CD8-positive, alpha-beta memory T cell (primary cell): ENCODE results near the gene IVD. TPM values are rescaled to one million over a fixed set of nuclear protein-coding genes. Genes with fewer than 3 reads are reported as not detected.
A peak's percentile ranks its signal among the peaks of the same experiment; 100 is the strongest.

Experiments
- CTCF ChIA-PET: fragments of 350-600 bp; sonication (Branson Sonifier 250); formaldehyde crosslinking; loops from one replicate; lab custom pipeline; 2021; ENCODE audit warnings: antibody characterized with exemption; lab: Charles Lee
- POLR2A ChIA-PET: fragments of 350-600 bp; sonication (Branson Sonifier 250); formaldehyde crosslinking; loops from one replicate; lab custom pipeline; 2021; ENCODE audit warnings: antibody characterized with exemption; lab: Charles Lee
- DNase-seq, 5 donors: peaks; one replicate each; pipeline versions ENCODE4 v3.0.0 to v3.0.0-alpha.2; 2020 to 2022; ENCODE audit warnings: mixed read lengths in 1 of 5
- H3K27ac ChIP-seq: one replicate; pipeline ENCODE4 v1.7.0; 2013; ENCODE audit warnings: low read depth, mild to moderate bottlenecking, low read length, moderate library complexity
- H3K27me3 ChIP-seq: 2 replicates; pipeline ENCODE4 v1.7.0; 2013; ENCODE audit warnings: low read length, mild to moderate bottlenecking; ENCODE audit not compliant: insufficient read depth, poor library complexity, severe bottlenecking
- H3K36me3 ChIP-seq: 2 replicates; pipeline ENCODE4 v1.7.0; 2013; ENCODE audit warnings: mild to moderate bottlenecking, low read length, moderate library complexity; ENCODE audit not compliant: insufficient read depth
- H3K4me1 ChIP-seq: 2 replicates; pipeline ENCODE4 v1.7.0; 2013; ENCODE audit warnings: mild to moderate bottlenecking, low read length, moderate library complexity; ENCODE audit not compliant: insufficient read depth
- H3K4me3 ChIP-seq: 2 replicates; pipeline ENCODE4 v1.7.0; 2013; ENCODE audit warnings: mild to moderate bottlenecking, low read length
- H3K9me3 ChIP-seq: 2 replicates; pipeline ENCODE4 v1.7.0; 2013; ENCODE audit warnings: mild to moderate bottlenecking, low read length
- H3K27ac Mint-ChIP-seq, 8 donors: one replicate each; pipeline ENCODE4 v1.8.0; 2020 to 2021; ENCODE audit warnings: mixed read lengths in 8 of 8, mild to moderate bottlenecking in 6 of 8, inconsistent platforms in 3 of 8, moderate library complexity in 3 of 8
- H3K27me3 Mint-ChIP-seq, 2 donors: one replicate each; pipeline ENCODE4 v1.8.0; 2020 to 2021; ENCODE audit warnings: mixed read lengths in 2 of 2, mild to moderate bottlenecking in 1 of 2, moderate library complexity in 1 of 2
- H3K36me3 Mint-ChIP-seq, 3 donors: one replicate each; pipeline ENCODE4 v1.8.0; 2020 to 2021; ENCODE audit warnings: mixed read lengths in 3 of 3, inconsistent platforms in 1 of 3, mild to moderate bottlenecking in 1 of 3
- H3K4me1 Mint-ChIP-seq, 3 donors: one replicate each; pipeline ENCODE4 v1.8.0; 2020 to 2021; ENCODE audit warnings: mixed read lengths in 3 of 3, inconsistent platforms in 1 of 3, mild to moderate bottlenecking in 1 of 3
- H3K4me3 Mint-ChIP-seq, 7 donors: one replicate each; pipeline ENCODE4 v1.8.0; 2020 to 2021; ENCODE audit warnings: mixed read lengths in 7 of 7, mild to moderate bottlenecking in 6 of 7, moderate library complexity in 4 of 7, inconsistent platforms in 2 of 7
- H3K9me3 Mint-ChIP-seq, 5 donors: one replicate each; pipeline ENCODE4 v1.8.0; 2020 to 2022; ENCODE audit warnings: mixed read lengths in 5 of 5, mild to moderate bottlenecking in 3 of 5, moderate library complexity in 2 of 5, inconsistent platforms in 1 of 5
- polyA plus RNA-seq: library from polyadenylated mRNA; unstranded; fragments of 300-500 nt; fragmentation: Illumina TruSeq; gene quantifications from one replicate; pipeline ENCODE4 v1.2.3, GENCODE V29; 2021
- total RNA-seq, 2 experiments: library from RNA; stranded (reverse); gene quantifications; one replicate each; pipeline ENCODE4 v1.2.3, GENCODE V29; 2021

The IVD gene
- total RNA-seq (10 to 100 TPM; 68.5 to 80.1 TPM), polyA plus RNA-seq (56.0 TPM)

DNA sequence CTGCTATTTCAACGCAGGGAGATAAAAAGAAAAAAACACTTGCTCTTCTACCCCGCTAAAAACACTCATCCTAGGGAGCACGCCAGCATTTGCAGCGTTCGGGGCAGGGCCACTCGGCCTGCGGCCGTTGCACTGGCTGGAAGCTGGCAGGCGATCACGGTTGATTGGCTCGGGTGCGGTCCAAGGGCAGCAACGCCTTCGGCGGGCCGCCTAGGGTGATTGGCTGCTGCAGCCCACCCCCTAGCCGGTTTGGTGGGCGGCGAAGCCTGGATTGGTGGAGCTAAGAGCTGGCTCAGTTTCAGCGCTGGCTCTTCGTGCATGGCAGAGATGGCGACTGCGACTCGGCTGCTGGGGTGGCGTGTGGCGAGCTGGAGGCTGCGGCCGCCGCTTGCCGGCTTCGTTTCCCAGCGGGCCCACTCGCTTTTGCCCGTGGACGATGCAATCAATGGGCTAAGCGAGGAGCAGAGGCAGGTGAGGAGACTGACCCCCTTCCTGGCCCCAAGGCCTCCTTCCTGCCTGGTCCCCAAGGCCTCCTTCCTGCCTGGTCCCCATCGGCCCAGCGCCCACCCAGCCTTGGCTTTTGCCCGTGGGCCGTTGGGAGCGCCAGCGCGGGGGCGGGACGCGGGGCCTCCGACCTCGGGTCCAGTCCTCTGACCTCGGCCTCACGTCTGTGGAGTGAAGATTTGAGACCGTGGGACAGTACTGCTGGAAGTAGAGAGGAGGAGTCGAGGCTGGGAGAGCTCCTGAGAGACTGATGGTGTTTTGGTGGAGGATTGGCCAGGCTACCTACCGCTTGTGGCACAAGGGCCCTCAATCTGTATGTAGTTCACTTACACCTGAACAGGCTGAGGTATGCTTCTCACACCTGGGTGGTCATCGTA is at the start of gene IVD:
IVD (plus strand) TSS at position 295 of the 881 bp plus-strand sequence; CDS start at position 328, 33 bp downstream.
- POLR2A ChIA-PET, result interaction anchor here (0.5 to 1.8 kb wide), 7 partner anchors 12 to 1214 kb away, joined by 3 to 10 read pairs (median 4); partner anchors contain the start of genes BAHD1 and KNSTRN
- peak within 1 kb of the TSS; percentile 68 to 93 (median 88) for H3K27ac Mint-ChIP-seq
- peaks cover 2 to 39% (median 2%) of the 10 kb centered on the region in 3 donors for H3K36me3 Mint-ChIP-seq
- peaks cover 31 to 54% (median 45%) of the 10 kb centered on the region in 3 donors for H3K4me1 Mint-ChIP-seq
- peak; percentile 87 to 93 (median 88) for DNase-seq
- CTCF ChIA-PET, result interaction anchor here (0.9 to 5.8 kb wide), 17 partner anchors 12 to 188 kb away, joined by 3 to 32 read pairs (median 4); partner anchors contain the start of genes KNSTRN and PLCB2
- H3K9me3 Mint-ChIP-seq, result no peaks in the 10 kb centered on the region
- no peaks in the 10 kb centered on the region for H3K27me3 Mint-ChIP-seq
- peaks cover 6% of the 10 kb centered on the region for H3K36me3 ChIP-seq
- peak within 1 kb of the TSS; percentile 57 for H3K27ac ChIP-seq
- peak within 1 kb of the TSS; percentile 85 for H3K4me3 ChIP-seq
- peak within 1 kb of the TSS; percentile 86 to 96 (median 91) for H3K4me3 Mint-ChIP-seq
- no peaks in the 10 kb centered on the region for H3K9me3 ChIP-seq
- H3K27me3 ChIP-seq, result no peaks in the 10 kb centered on the region
- H3K4me1 ChIP-seq, result peaks cover 24% of the 10 kb centered on the region

DNA sequence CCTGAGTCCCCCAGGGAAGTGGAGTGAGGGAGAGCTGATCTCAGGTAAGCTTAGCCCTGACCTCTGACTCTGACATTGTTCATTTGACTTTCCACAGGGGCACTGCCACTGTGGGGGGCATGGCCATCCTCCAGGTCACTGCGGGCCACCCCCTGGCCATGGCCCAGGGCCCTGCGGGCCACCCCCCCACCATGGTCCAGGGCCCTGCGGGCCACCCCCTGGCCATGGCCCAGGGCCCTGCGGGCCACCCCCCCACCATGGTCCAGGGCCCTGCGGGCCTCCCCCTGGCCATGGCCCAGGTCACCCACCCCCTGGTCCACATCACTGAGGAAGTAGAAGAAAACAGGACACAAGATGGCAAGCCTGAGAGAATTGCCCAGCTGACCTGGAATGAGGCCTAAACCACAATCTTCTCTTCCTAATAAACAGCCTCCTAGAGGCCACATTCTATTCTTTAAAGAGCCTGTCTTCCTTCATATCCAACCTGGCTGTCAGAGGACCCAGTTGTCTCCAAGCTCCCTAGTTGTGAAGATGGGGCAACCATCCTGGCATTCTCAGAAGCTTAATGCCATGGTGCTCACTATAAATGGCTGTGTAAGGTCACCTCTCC is 49.5 kb upstream of the IVD start:
- Histone ChIP-seq H3K4me3 (no peak overlapping the region), H3K27ac (no peak overlapping the region), H3K27me3 (no peaks in the 10 kb centered on the region), H3K4me1 (peaks cover 11% of the 10 kb centered on the region), H3K9me3 (no peaks in the 10 kb centered on the region), H3K36me3 (no peaks in the 10 kb centered on the region)
- no peak for DNase-seq
- CTCF ChIA-PET, result interaction anchor here (1.4 to 4.3 kb wide), 5 partner anchors 12 to 66 kb away, joined by 3 to 24 read pairs (median 7); no protein-coding TSS in a partner anchor
- POLR2A ChIA-PET, result interaction anchor here (0.6 to 0.8 kb wide), 3 partner anchors 44 to 84 kb away, joined by 3 read pairs; partner anchors contain the start of gene IVD
- Mint-ChIP-seq H3K27ac (no peak overlapping the region), H3K36me3 (peaks cover 0 to 2% (median 0%) of the 10 kb centered on the region in 3 donors), H3K27me3 (peaks cover 5 to 6% of the 10 kb centered on the region in 2 donors), H3K9me3 (no peaks in the 10 kb centered on the region), H3K4me3 (peak overlapping the region in 1 of 7 donors; percentile 64), H3K4me1 (peaks cover 9 to 18% (median 13%) of the 10 kb centered on the region in 3 donors)

DNA sequence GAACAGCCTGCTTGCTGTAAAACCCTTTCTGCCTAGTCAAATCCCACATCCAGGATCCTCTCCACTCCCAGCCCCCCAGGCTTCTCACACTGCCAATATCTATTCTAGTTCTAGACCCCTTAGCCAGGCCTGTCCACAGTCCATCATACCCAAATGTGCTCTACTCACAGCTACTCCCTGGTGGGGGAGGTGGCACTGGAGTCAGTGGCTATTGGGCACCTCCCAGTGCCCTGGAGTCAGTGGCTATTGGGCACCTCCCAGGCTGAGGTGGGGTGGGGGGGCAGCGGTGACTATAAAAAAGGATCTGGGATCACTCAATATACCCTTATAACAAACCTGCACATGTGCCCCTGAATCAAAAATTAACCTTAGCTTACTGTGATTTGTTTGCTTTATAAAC is 48.3 kb upstream of the IVD start:
- Mint-ChIP-seq H3K4me1 (peaks cover 9 to 18% (median 15%) of the 10 kb centered on the region in 3 donors), H3K9me3 (no peaks in the 10 kb centered on the region), H3K4me3 (peak overlapping the region; percentile 25 to 91 (median 80)), H3K27ac (peak overlapping the region in 1 of 8 donors; percentile 41), H3K27me3 (peaks cover 5 to 6% of the 10 kb centered on the region in 2 donors), H3K36me3 (peaks cover 0 to 5% (median 0%) of the 10 kb centered on the region in 3 donors)
- no peak for DNase-seq
- Histone ChIP-seq H3K36me3 (no peaks in the 10 kb centered on the region), H3K9me3 (no peaks in the 10 kb centered on the region), H3K27ac (no peak overlapping the region), H3K4me1 (peaks cover 11% of the 10 kb centered on the region), H3K4me3 (no peak overlapping the region), H3K27me3 (no peaks in the 10 kb centered on the region)
- ChIA-PET POLR2A (no interaction called here), CTCF (interaction anchor here (1.0 to 4.3 kb wide), 7 partner anchors 10 to 83 kb away, joined by 3 to 24 read pairs (median 6); no protein-coding TSS in a partner anchor)

DNA sequence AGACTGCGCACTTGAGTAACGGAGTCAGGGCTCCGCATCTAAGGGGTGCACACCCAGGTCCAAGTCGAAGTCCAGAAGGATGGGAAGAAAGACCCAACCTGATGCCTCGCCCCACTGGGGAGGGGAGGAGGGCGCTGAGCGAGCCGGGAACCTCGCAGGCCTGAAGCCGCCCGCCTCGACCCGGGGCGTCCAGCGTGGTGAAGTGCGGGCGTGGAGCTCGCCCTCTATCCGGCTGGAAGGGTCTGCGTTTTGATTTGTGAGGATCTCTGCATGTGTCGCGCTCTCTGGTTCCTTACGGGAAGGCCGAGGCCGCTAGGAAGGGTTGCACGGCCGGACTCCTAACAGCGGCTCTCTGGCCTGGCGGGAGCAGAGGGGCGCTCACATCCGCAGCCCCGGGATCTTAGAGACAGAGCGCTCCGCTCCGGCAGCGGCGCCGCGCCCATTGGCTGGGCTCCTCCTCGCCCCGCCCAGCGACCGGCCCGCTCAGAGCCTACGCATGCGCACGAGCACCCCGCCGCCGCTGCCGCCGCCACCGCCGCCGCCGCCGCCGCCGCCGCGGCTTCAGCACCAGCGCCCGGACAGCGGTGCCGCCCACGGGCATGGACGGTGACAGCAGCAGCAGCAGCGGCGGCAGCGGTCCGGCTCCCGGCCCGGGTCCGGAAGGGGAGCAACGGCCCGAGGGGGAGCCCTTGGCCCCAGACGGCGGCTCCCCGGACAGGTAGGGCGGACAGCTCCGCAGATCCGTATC is 47.7 kb upstream of the IVD start, which contains the start of gene DISP2:
DISP2 (plus strand) TSS at position 497 of the 748 bp plus-strand sequence; CDS start at position 600, 103 bp downstream.
- ChIA-PET POLR2A (no interaction called here), CTCF (interaction anchor here (1.0 to 4.3 kb wide), 6 partner anchors 9 to 83 kb away, joined by 3 to 24 read pairs (median 5); no protein-coding TSS in a partner anchor)
- Histone ChIP-seq H3K4me3 (peak within 1 kb of the TSS; percentile 81), H3K27me3 (no peaks in the 10 kb centered on the region), H3K27ac (no peak within 1 kb of the TSS), H3K9me3 (no peaks in the 10 kb centered on the region), H3K36me3 (no peaks in the 10 kb centered on the region), H3K4me1 (peaks cover 11% of the 10 kb centered on the region)
- H3K9me3 Mint-ChIP-seq, result no peaks in the 10 kb centered on the region
- peak within 1 kb of the TSS; percentile 80 to 91 (median 83) for H3K4me3 Mint-ChIP-seq
- H3K4me1 Mint-ChIP-seq, result peaks cover 13 to 20% (median 18%) of the 10 kb centered on the region in 3 donors
- peaks cover 5 to 6% of the 10 kb centered on the region in 2 donors for H3K27me3 Mint-ChIP-seq
- DNase-seq, result peak; percentile 87 to 92 (median 88)
- H3K36me3 Mint-ChIP-seq, result peaks cover 0 to 5% (median 5%) of the 10 kb centered on the region in 3 donors
- H3K27ac Mint-ChIP-seq, result peak within 1 kb of the TSS in 4 of 8 donors; percentile 24 to 56 (median 44)

DNA sequence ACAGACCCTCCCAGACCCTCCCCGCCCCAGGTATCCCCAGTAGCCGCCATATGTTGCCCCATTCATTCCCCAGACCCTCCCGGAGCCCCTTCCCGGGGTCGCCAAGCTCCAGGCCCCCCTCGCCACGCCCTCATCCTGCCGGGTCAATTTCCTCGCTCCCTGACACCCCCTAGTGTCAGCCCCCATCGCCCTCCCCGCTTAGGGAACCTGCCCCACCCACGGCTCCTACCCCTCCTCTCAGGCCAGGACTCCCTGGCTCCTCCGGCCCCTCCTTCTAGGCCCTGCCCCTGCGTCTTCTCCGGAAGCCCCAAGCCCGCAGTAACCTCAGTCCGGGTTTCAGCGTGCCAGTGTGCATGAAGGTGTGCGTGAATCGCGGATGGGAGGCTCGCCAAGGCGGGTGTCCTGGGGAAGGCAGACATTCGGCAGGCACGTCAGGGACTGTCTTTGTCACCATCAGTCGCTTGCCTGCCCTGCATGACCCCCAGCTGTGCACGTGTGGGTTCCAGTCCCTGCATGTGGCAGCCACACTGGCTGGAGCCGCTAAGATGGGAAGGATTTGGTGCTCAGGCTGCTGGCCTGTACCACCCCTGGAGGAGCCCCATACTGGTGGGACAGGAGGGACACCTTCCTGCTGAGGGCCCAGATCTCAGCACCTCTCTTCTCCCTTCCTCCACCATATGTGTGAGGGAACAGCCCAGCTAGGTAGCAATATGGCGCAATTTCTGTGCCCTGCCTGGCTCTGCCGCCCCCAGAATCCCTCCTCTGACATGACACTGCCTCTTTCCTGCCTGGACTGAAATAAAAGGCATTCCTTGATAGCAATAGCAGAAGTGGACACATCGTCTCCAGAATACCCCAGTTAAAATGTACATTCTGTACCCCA is 46.9 kb upstream of the IVD start:
- Mint-ChIP-seq H3K27ac (peak overlapping the region in 2 of 8 donors; percentile 24 to 56), H3K4me1 (peaks cover 13 to 21% (median 20%) of the 10 kb centered on the region in 3 donors), H3K9me3 (no peaks in the 10 kb centered on the region), H3K27me3 (peaks cover 2 to 3% of the 10 kb centered on the region in 2 donors), H3K36me3 (peaks cover 0 to 5% (median 5%) of the 10 kb centered on the region in 3 donors), H3K4me3 (peak overlapping the region; percentile 76 to 86 (median 80))
- CTCF ChIA-PET, result interaction anchor here (1.3 to 4.3 kb wide), 3 partner anchors 21 to 84 kb away, joined by 4 to 24 read pairs (median 7); no protein-coding TSS in a partner anchor
- no peaks in the 10 kb centered on the region for H3K9me3 ChIP-seq
- peak overlapping the region; percentile 59 for H3K4me3 ChIP-seq
- peak in 3 of 5 donors; percentile 13 to 64 (median 23) for DNase-seq
- no peaks in the 10 kb centered on the region for H3K27me3 ChIP-seq
- H3K4me1 ChIP-seq, result peaks cover 11% of the 10 kb centered on the region
- POLR2A ChIA-PET, result no interaction called here
- no peaks in the 10 kb centered on the region for H3K36me3 ChIP-seq
- H3K27ac ChIP-seq, result no peak overlapping the region

DNA sequence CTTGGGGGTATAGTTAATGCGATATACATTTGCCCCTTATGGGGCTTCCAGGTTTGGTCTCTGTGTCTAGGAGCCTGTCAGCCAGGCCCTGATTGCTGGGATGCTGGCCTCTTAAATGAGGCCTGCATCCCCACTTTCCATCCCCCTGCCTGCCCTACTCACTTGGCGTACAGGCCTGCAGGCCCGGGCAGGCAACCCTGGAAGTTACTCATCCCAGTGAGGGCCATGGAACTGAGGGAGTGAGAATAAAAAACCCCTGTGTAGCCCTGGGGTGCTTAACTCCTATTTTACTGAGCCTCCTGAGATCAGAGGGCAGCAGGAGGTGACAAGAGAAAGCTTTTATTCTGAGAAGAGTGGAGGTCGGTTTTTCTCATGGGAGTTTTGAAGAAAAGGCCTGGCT is 45.6 kb upstream of the IVD start:
- Mint-ChIP-seq H3K9me3 (no peaks in the 10 kb centered on the region), H3K27ac (peak overlapping the region in 1 of 8 donors; percentile 56), H3K4me1 (peaks cover 13 to 26% (median 20%) of the 10 kb centered on the region in 3 donors), H3K4me3 (peak overlapping the region in 1 of 7 donors; percentile 80), H3K27me3 (peaks cover 0 to 1% of the 10 kb centered on the region in 2 donors), H3K36me3 (peaks cover 0 to 5% (median 5%) of the 10 kb centered on the region in 3 donors)
- no peak overlapping the region for H3K4me3 ChIP-seq
- CTCF ChIA-PET, result interaction anchor here (1.1 to 1.2 kb wide), 2 partner anchors 24 to 51 kb away, joined by 3 read pairs; no protein-coding TSS in a partner anchor
- no peaks in the 10 kb centered on the region for H3K36me3 ChIP-seq
- no peaks in the 10 kb centered on the region for H3K27me3 ChIP-seq
- H3K27ac ChIP-seq, result no peak overlapping the region
- peaks cover 11% of the 10 kb centered on the region for H3K4me1 ChIP-seq
- POLR2A ChIA-PET, result no interaction called here
- H3K9me3 ChIP-seq, result no peaks in the 10 kb centered on the region
- no peak for DNase-seq
